K562 (cell line): Measurements from ENCODE around the gene SNX1. TPM values are rescaled to one million over a fixed set of nuclear protein-coding genes. Genes with fewer than 3 reads are reported as not detected.

Source experiments
- ATAC-seq: fragments of 200-7000 bp; cut with Tn5 transposase; 3 replicates; pipeline ENCODE4 v1.9.1; 2020; ENCODE audit warnings: moderate library complexity
- BruUV-seq: library from RNA; stranded (reverse); fragments of 400-500 nt; replicated peaks from 2 replicates; lab custom pipeline; 2021; lab: Mats Ljungman, UMichigan
- CTCF ChIA-PET: fragments of 300-600 bp; formaldehyde crosslinking; extraction: SDS; loops from one replicate; lab custom pipeline; 2021; ENCODE audit warnings: low intra/inter-chr PET ratio; lab: Yijun Ruan, JAX
- POLR2A ChIA-PET: fragments of 300-600, 350-650 bp; sonication (Branson Sonifier 250); formaldehyde crosslinking; extraction: SDS; loops from one replicate; lab custom pipeline; 2021; ENCODE audit warnings: antibody characterized with exemption, inconsistent platforms; lab: Yijun Ruan, JAX
- DNase-seq, 4 experiments: peaks; one replicate each; pipeline versions ENCODE4 v3.0.0 to v3.0.0-alpha.2; 2011 to 2018; ENCODE audit warnings: low spot score in 3 of 4, mixed read lengths in 3 of 4; ENCODE audit errors: extremely low read depth in 1 of 4
- FAIRE-seq: peaks from 2 replicates; lab custom pipeline; 2011; peaks lifted over from hg19 to GRCh38; lab: Jason Lieb, UNC
- H2AFZ ChIP-seq: 2 replicates; pipeline ENCODE4 v1.6.0; 2011; ENCODE audit warnings: low read depth, low read length, control low read depth, inconsistent platforms
- H3K27ac ChIP-seq: fragments of 200-600 bp; 3 replicates; pipeline ENCODE4 v1.8.0; 2011; ENCODE audit warnings: low read depth, mild to moderate bottlenecking, control low read depth, inconsistent platforms, low read length, moderate library complexity, mixed read lengths; ENCODE audit errors: extremely low read depth
- H3K27me3 ChIP-seq, 2 experiments: fragments of 300-600 bp in 1 of 2; 2 replicates in 1 of 2; 3 replicates in 1 of 2; pipeline versions ENCODE4 v1.6.0 to v1.8.0; 2011; ENCODE audit warnings: inconsistent platforms in 2 of 2, low read length in 2 of 2, mild to moderate bottlenecking in 1 of 2, mixed read lengths in 1 of 2, moderate library complexity in 1 of 2; ENCODE audit not compliant: control insufficient read depth in 2 of 2, insufficient read depth in 2 of 2
- H3K36me3 ChIP-seq: fragments of 300-600 bp; 3 replicates; pipeline ENCODE4 v1.8.0; 2011; ENCODE audit warnings: mild to moderate bottlenecking, low read length, inconsistent platforms; ENCODE audit not compliant: control insufficient read depth, insufficient read depth
- H3K4me1 ChIP-seq, 2 experiments: fragments of 200-600 bp in 1 of 2; replicated peaks in 1 of 2; 2 replicates in 1 of 2; 3 replicates in 1 of 2; pipeline versions ENCODE4 v1.5.1 to v1.8.0; 2011; ENCODE audit warnings: inconsistent platforms in 2 of 2, low read length in 2 of 2, mild to moderate bottlenecking in 1 of 2, mixed read lengths in 1 of 2, moderate library complexity in 1 of 2; ENCODE audit not compliant: control insufficient read depth in 2 of 2, insufficient read depth in 2 of 2
- H3K4me2 ChIP-seq: 2 replicates; pipeline ENCODE4 v1.6.1; 2011; ENCODE audit warnings: low read length, control low read depth, inconsistent platforms, mixed read lengths; ENCODE audit not compliant: insufficient read depth
- H3K4me3 ChIP-seq: fragments of 200-600 bp; sonication (generic), shearing (Covaris generic); 2 replicates; pipeline ENCODE4 v1.5.1; 2016; ENCODE audit warnings: control low read depth, inconsistent platforms
- H3K79me2 ChIP-seq: fragments of 200-600 bp; 3 replicates; pipeline ENCODE4 v1.8.0; 2011; ENCODE audit warnings: low read length, inconsistent platforms; ENCODE audit not compliant: control insufficient read depth, insufficient read depth
- H3K9ac ChIP-seq, 2 experiments: 2 replicates each; pipeline versions ENCODE4 v1.6.0 to v1.6.1; 2011; ENCODE audit warnings: low read depth in 2 of 2, low read length in 2 of 2, control low read depth in 1 of 2, inconsistent platforms in 1 of 2, mild to moderate bottlenecking in 1 of 2, mixed read lengths in 1 of 2; ENCODE audit not compliant: insufficient read depth in 1 of 2
- H3K9me1 ChIP-seq: one replicate; pipeline ENCODE4 v1.6.0; 2011; ENCODE audit warnings: inconsistent platforms, mild to moderate bottlenecking, low read length, moderate library complexity; ENCODE audit not compliant: control insufficient read depth, insufficient read depth
- H3K9me3 ChIP-seq: replicated peaks from 2 replicates; pipeline ENCODE4 v1.5.1; 2011; ENCODE audit warnings: low read depth, low read length, inconsistent platforms; ENCODE audit not compliant: control insufficient read depth, insufficient read depth
- H4K20me1 ChIP-seq: replicated peaks from 2 replicates; pipeline ENCODE4 v1.6.1; 2011; ENCODE audit warnings: low read length, inconsistent platforms, mixed read lengths; ENCODE audit not compliant: control insufficient read depth, insufficient read depth
- ATF3 ChIP-seq, 2 experiments: fragments of 450-650 bp in 1 of 2; sonication (generic) in 1 of 2; formaldehyde crosslinking in 1 of 2; IDR thresholded peaks in 1 of 2; conservative IDR thresholded peaks in 1 of 2; 2 replicates each; pipeline versions ENCODE4 v1.6.1 to v1.8.1; 2016 to 2023; ENCODE audit warnings: mild to moderate bottlenecking in 2 of 2, moderate library complexity in 2 of 2, inconsistent platforms in 1 of 2, missing genetic modification reagents in 1 of 2
- ELF1 ChIP-seq: fragments of 200-800 bp; sonication (Bioruptor generic); IDR thresholded peaks from 2 replicates; pipeline ENCODE4 v1.6.1; 2016; ENCODE audit warnings: missing genetic modification characterization, missing compliant biosample characterization
- OTX1 ChIP-seq: fragments of 450-650 bp; formaldehyde crosslinking; IDR thresholded peaks from 2 replicates; pipeline ENCODE4 v1.4.0; 2022; ENCODE audit warnings: mild to moderate bottlenecking
- TBL1XR1 ChIP-seq, 2 experiments: IDR thresholded peaks; 2 replicates each; pipeline ENCODE4 v1.6.1; 2012; ENCODE audit warnings: improper control_type of control experiment in 2 of 2, low read length in 2 of 2, mild to moderate bottlenecking in 1 of 2
- WGBS: fragments of 100-300 bp; shearing (Covaris generic); methylation state at CpG from one replicate; pipeline ENCODE4 v1.1.6; 2016; ENCODE audit warnings: low coverage, mixed read lengths; ENCODE audit not compliant: insufficient coverage; ENCODE audit errors: missing lambda C conversion rate; 5-methylcytosine and 5-hydroxymethylcytosine counted together
- in situ Hi-C: fragments of 300-500 bp; cut with MboI; formaldehyde crosslinking; loops from 4 replicates; pipeline ENCODE4 v1.15.0; 2018; ENCODE audit warnings: inconsistent platforms, mixed read lengths
- intact Hi-C: fragments of 100-400 bp; cut with micrococcal nuclease; formaldehyde crosslinking; loops from 2 replicates; pipeline ENCODE4 v1.14.2; 2022
- polyA plus RNA-seq, 8 experiments: library from polyadenylated mRNA; depleted of rRNA in 4 of 8; stranded (reverse) in 5 of 8; unstranded in 3 of 8; fragments of >200 nt; fragmentation: Nextera tagmentation in 2 of 8; fragmentation: Illumina TruSeq in 1 of 8; extraction: Ambion mirVana in 2 of 8; extraction: Trizol in 1 of 8; gene quantifications; 2 replicates each; pipeline versions ENCODE4 v1.2.1 to v1.2.3, GENCODE V29; 2011 to 2014; ENCODE audit warnings: inconsistent platforms in 1 of 8, missing spikeins in 1 of 8
- total RNA-seq, 7 experiments: library from RNA; depleted of rRNA in 6 of 7; stranded (reverse); fragments of >200 nt in 6 of 7; fragmentation: Illumina TruSeq in 2 of 7; extraction: Trizol in 2 of 7; gene quantifications; 2 replicates each; pipeline versions ENCODE4 v1.2.1 to v1.2.3, GENCODE V29; 2011 to 2021; ENCODE audit warnings: low replicate concordance in 1 of 7

Gene SNX1
- total and polyA plus RNA-seq, 9 of the 15 experiments (the other 6 are each of a cell fraction or from before 2014, with no cell fraction given): 11.0 to 105 (median 59.9) TPM

- POLR2A ChIA-PET: interaction anchor here (0.7 kb wide), 1 partner anchor 1045 kb away, joined by 3 read pairs; no protein-coding TSS in a partner anchor
- Histone ChIP-seq H2AFZ (no peak overlapping the region), H3K4me1 (peaks cover 8 to 22% of the 10 kb centered on the region in 2 experiments; a peak in 3 of 5 replicates), H3K79me2 (no peaks in the 10 kb centered on the region), H3K9ac (no peak overlapping the region), H3K27ac (no peak overlapping the region), H3K4me2 (no peak overlapping the region), H3K27me3 (no peaks in the 10 kb centered on the region), H3K36me3 (no peaks in the 10 kb centered on the region), H3K4me3 (no peak overlapping the region), H4K20me1 (no peaks in the 10 kb centered on the region), H3K9me1 (no peaks in the 10 kb centered on the region), H3K9me3 (no peaks in the 10 kb centered on the region)
- CTCF ChIA-PET: no interaction called here
- intact Hi-C loops: no loop called here
- no peak for FAIRE-seq
- no peak for TF ChIP-seq ATF3 (IDR thresholded peaks at IDR 0.05)
- no peak for TF ChIP-seq ATF3 (CRISPR knock-in tag; conservative IDR thresholded peaks at IDR 0.05)
- no peak for TF ChIP-seq TBL1XR1 (IDR thresholded peaks at IDR 0.05; ENCODE audit: low read length in 2 of 2)
- no peak for TF ChIP-seq ELF1
- no peak for TF ChIP-seq OTX1 (CRISPR knock-in tag)
- ATAC-seq: no peak
- in situ Hi-C loops: loop anchor here (5.0 to 25.0 kb wide), 4 partner anchors 229 to 764 kb away; partner anchors contain the start of gene APH1B
- WGBS: 53% methylated on average over 2 of the region's 2 CpGs
- BruUV-seq: no TSS peak
- DNase-seq: no peak
Observed at GRCh38 chr15:64051093-64051402, 44.7 kb upstream of the SNX1 start.
